T-helper 2 cell treated with Interferon-gamma antibody and Interleukin-4, amounts not matched to agents 100 ng/mL and 5 ng/mL, for 36 hours (primary cell): Measurements from ENCODE around the gene PIGA. TPM values are rescaled to one million over a fixed set of nuclear protein-coding genes. Genes with fewer than 3 reads are reported as not detected.

Experiments used
- total RNA-seq: library from RNA; stranded (reverse); gene quantifications from 2 replicates; pipeline ENCODE4 v1.2.3, GENCODE V29; 2022

Gene PIGA
- total RNA-seq, 1 donor from 2014 or later, result 19.2 TPM

Other genes starting within 250 kb of the PIGA start
- gene ASB9, start 65.4 kb downstream of the PIGA start, total RNA-seq, result 0.77 and 1.2 TPM in 2 replicates
- gene ASB11, start 19.9 kb downstream of the PIGA start, total RNA-seq, result not detected in 2 replicates
- not detected in 2 replicates for gene VEGFD, start 48.9 kb upstream of the PIGA start, total RNA-seq
- gene PIR, start 157.8 kb upstream of the PIGA start, total RNA-seq, result 5.8 and 6.2 TPM in 2 replicates
- gene BMX, start 165.3 kb upstream of the PIGA start, total RNA-seq, result not detected in 2 replicates